Measurements from ENCODE around the gene AHCY. TPM values are rescaled to one million over a fixed set of nuclear protein-coding genes. Genes with fewer than 3 reads are reported as not detected.

The AHCY gene
- total RNA-seq, 2 donors from 2014 or later = 73.2 to 85.4 TPM

DNA sequence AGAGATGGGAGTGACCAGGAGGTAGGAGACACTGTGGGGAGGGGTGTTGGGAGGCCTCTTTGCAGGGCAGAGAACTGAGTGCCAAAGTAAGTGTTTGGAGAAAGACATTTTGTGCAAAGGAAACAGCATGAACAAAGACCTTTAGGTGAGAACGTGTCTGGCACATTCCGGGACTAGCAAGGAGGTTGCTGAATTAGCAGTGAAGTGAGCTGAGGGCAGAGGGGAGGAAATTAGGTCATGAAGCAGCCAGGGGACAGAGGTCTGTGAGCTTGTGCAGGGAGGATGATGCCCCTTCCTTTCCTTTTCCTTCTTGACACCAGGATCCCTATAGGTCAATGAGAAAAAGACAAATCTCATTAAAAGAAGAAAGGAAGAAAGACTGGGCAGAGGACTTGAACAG is 21.4 kb upstream of the AHCY start:
- intact Hi-C loops (cut with DNase I) = no loop called here
- no peak for TF ChIP-seq POLR2A (IDR thresholded peaks at IDR 0.05)
- TF ChIP-seq, protein P1, sequence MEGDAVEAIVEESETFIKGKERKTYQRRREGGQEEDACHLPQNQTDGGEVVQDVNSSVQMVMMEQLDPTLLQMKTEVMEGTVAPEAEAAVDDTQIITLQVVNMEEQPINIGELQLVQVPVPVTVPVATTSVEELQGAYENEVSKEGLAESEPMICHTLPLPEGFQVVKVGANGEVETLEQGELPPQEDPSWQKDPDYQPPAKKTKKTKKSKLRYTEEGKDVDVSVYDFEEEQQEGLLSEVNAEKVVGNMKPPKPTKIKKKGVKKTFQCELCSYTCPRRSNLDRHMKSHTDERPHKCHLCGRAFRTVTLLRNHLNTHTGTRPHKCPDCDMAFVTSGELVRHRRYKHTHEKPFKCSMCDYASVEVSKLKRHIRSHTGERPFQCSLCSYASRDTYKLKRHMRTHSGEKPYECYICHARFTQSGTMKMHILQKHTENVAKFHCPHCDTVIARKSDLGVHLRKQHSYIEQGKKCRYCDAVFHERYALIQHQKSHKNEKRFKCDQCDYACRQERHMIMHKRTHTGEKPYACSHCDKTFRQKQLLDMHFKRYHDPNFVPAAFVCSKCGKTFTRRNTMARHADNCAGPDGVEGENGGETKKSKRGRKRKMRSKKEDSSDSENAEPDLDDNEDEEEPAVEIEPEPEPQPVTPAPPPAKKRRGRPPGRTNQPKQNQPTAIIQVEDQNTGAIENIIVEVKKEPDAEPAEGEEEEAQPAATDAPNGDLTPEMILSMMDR (IDR thresholded peaks at IDR 0.05) = no peak
- no peak for ATAC-seq
- Histone ChIP-seq H3K4me1 (no peaks in the 10 kb centered on the region), H3K36me3 (replicated peaks in 1 of 2; ENCODE audit: insufficient read depth in 1 of 2, low read depth in 2 of 2) (no peaks in the 10 kb centered on the region), H3K27me3 (no peaks in the 10 kb centered on the region), H3K9me3 (no peaks in the 10 kb centered on the region), H3K27ac (no peak overlapping the region), H3K4me3 (no peak overlapping the region)
- WGBS, 2 donors = 42 to 45% methylated on average over 2 of the region's 2 CpGs
- DNase-seq = no peak

DNA sequence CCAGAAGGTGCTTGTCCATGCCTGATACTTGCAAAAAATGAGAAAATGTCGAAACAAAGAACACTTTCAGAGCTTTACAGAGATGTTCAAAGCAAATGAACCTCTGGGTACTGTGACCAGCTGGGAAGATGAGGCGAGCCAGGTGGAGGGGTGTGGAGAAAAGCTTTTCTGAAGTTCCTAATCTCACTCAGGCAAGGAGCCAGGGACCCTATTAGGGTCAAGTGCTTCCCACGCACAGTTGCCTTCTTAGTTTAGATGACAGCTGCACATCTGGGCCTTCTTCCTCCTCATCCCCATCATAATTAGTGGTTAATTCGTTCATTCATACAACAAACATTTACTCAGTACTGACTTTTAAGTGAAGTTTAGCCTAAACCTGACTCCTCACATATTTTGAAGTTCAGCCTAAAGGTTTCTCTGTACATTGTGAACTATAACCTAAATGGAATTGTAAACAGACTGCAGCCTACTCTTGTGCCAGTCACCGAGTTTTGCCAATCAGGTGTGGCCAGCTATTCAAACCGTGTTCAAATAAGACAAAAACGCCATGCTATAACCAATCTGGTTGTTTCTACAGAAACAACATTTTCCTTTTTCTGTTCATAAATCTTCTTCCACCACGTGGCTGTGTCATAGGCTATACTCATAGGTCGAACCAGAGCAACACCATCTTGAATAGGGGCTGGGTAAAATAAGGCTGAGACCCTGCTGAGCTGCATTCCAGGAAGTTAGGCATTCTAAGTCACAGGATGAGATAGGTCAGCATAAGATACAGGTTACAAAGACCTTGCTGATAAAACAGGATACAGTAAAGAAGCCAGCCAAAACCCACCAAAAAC is 19.3 kb upstream of the AHCY start:
- TF ChIP-seq, protein P1 (IDR thresholded peaks at IDR 0.05) = no peak
- TF ChIP-seq POLR2A (IDR thresholded peaks at IDR 0.05) = no peak
- no peaks in the 10 kb centered on the region for H3K4me1 ChIP-seq
- WGBS, 2 donors = 59 to 60% methylated on average over 9 of the region's 9 CpGs
- DNase-seq (no peak), ATAC-seq (no peak)
- no peaks in the 10 kb centered on the region for H3K9me3 ChIP-seq
- H3K36me3 ChIP-seq (replicated peaks in 1 of 2; ENCODE audit: insufficient read depth in 1 of 2, low read depth in 2 of 2) = no peaks in the 10 kb centered on the region
- intact Hi-C loops (cut with DNase I) = no loop called here
- no peak overlapping the region for H3K4me3 ChIP-seq
- no peak overlapping the region for H3K27ac ChIP-seq
- H3K27me3 ChIP-seq = no peaks in the 10 kb centered on the region

DNA sequence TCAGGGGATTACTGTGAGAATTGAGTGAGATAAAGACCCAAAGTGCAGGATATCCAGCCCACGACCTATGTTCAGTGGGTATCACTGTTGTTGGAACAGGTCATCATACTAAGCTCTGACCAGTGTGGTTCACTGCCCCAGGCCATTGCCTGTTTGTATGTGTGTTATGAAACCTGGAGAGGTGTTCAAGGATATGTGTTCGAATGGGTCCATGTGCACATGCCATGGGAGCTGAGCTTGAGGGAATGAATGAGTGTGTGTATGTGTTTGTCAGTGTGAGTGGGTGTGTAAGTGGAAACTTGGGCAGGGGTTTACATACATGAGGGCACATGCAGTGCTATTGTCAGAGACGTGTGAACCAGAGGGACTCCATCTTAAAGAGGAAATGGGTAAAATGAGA is 17.7 kb upstream of the AHCY start:
- no peaks in the 10 kb centered on the region for H3K9me3 ChIP-seq
- H3K4me1 ChIP-seq = no peaks in the 10 kb centered on the region
- no peaks in the 10 kb centered on the region for H3K36me3 ChIP-seq (replicated peaks in 1 of 2; ENCODE audit: insufficient read depth in 1 of 2, low read depth in 2 of 2)
- DNase-seq = no peak
- no peak overlapping the region for H3K27ac ChIP-seq
- no peak for ATAC-seq
- H3K27me3 ChIP-seq = no peaks in the 10 kb centered on the region
- no peak for TF ChIP-seq POLR2A (IDR thresholded peaks at IDR 0.05)
- TF ChIP-seq, protein P1 (IDR thresholded peaks at IDR 0.05) = no peak
- no peak overlapping the region for H3K4me3 ChIP-seq
- intact Hi-C loops (cut with DNase I) = no loop called here
- 64 to 79% methylated on average over 3 of the region's 3 CpGs for WGBS, 2 donors

DNA sequence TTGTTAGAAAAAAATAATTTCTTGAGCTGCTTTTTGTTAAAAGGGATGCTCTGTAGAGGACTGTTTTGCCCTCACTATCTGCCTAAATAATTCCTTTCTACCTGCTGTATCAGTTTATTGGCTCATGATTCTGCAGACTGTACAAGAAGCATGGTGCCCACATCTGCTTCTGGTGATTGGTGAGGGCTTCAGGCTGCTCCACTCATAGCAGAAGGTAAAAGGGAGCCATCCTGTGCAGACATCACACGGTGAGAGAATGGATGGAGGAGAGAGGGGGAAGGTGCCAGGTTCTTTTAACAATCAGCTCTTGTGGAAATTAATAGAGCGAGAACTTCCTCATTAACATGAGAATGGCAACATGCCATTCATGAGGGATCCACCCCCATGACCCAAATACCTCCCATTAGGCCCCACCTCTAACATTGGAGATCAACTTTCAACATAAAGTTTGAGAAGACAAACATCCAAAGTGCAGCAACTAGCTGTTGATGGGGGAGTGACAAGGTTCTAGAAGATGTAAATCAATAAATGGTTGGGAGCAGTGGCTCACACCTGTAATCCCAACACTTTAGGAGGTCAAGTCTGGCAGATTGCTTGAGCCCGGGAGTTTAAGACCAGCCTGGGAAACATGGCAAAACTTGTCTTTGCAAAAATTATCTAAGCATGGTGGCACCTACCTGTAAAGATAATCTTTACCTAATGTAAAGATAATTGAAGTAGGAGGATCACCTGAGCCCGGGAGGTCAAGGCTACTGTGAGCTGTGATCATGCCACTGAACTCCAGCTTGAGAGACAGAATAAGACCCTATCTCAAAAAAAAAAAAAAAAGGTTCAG is 15.7 kb upstream of the AHCY start:
- Histone ChIP-seq H3K36me3 (replicated peaks in 1 of 2; ENCODE audit: insufficient read depth in 1 of 2, low read depth in 2 of 2) (no peaks in the 10 kb centered on the region), H3K27me3 (no peaks in the 10 kb centered on the region), H3K27ac (no peak overlapping the region), H3K9me3 (no peaks in the 10 kb centered on the region), H3K4me1 (no peaks in the 10 kb centered on the region), H3K4me3 (no peak overlapping the region)
- DNase-seq (no peak), ATAC-seq (no peak)
- WGBS, 2 donors = 54 to 70% methylated on average over 4 of the region's 4 CpGs
- no peak for TF ChIP-seq POLR2A (IDR thresholded peaks at IDR 0.05)
- TF ChIP-seq, protein P1 (IDR thresholded peaks at IDR 0.05) = no peak
- intact Hi-C loops (cut with DNase I) = no loop called here

Measured in body of pancreas (tissue), 4 donors.